NT2/D1 (cell line): Measurements from ENCODE around the gene FLNC.

Experiments used
- SUZ12 ChIP-seq: IDR thresholded peaks from 2 replicates; pipeline ENCODE4 v1.6.1; 2011; ENCODE audit not compliant: insufficient read length, insufficient read depth; ENCODE audit errors: extremely low read depth
- YY1 ChIP-seq: IDR thresholded peaks from 2 replicates; pipeline ENCODE4 v1.6.1; 2011; ENCODE audit not compliant: insufficient read length, insufficient read depth
- ZNF274 ChIP-seq: IDR thresholded peaks from 2 replicates; pipeline ENCODE4 v1.6.1; 2011; ENCODE audit warnings: mild to moderate bottlenecking, low read depth, low read length

GRCh38 chr7:128845475-128845874 lies 15.3 kb downstream of the FLNC start:
- no peak for TF ChIP-seq YY1
- TF ChIP-seq ZNF274 = no peak
- TF ChIP-seq SUZ12 = no peak
